Stomach (tissue), 4 donors: ENCODE data around the gene NCOA4.

Experiments used
- EP300 ChIP-seq: sonication (generic); formaldehyde crosslinking; IDR thresholded peaks from one replicate; pipeline ENCODE4 v1.6.1; 2017; ENCODE audit warnings: antibody characterized with exemption
- TF ChIP-seq, protein P1 (sequence below), 7 experiments: fragments of 450-650 bp in 4 of 7; fragments of 200-600 bp in 3 of 7; sonication (generic) in 3 of 7; IDR thresholded peaks; one replicate each; pipeline ENCODE4 v1.5.1; 2016 to 2019; ENCODE audit warnings: antibody characterized with exemption in 7 of 7, control low read depth in 2 of 7, mild to moderate bottlenecking in 1 of 7

DNA sequence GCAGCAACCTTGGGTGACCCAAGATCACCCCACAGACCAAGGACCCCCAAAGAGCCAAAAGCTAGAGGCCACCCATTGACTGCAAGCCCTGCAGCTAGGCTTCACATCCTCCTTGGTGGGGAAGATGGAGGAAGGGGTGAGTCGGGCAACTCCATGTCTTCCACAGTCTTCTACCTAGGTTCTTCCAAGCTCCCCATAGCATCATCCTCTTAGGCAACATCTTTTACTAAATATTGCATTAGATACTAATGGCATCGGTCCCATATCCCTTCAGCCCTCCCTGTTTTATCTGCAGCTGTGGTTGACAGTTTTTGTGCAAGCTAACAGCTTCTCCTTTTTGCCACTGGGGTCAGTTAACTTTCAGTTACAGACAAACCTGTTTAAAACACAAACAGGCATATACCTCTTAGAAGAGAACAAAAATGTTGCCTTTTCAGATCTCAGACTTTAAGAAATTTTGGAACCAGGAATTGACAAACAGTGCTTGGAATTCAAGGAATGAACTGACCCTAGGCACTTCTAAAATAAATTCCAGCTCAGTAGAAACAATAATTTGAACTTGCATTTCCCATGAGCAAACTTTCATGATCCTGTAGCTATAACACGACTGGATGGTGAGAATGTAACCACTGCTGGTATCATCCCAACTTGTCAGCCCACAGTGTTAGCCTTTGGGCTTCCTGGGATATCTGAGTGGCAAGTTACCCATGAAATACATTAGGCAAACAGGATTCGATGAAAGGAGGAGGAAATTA is 49.6 kb upstream of the NCOA4 start:
- no peak for TF ChIP-seq EP300
- TF ChIP-seq, protein P1, sequence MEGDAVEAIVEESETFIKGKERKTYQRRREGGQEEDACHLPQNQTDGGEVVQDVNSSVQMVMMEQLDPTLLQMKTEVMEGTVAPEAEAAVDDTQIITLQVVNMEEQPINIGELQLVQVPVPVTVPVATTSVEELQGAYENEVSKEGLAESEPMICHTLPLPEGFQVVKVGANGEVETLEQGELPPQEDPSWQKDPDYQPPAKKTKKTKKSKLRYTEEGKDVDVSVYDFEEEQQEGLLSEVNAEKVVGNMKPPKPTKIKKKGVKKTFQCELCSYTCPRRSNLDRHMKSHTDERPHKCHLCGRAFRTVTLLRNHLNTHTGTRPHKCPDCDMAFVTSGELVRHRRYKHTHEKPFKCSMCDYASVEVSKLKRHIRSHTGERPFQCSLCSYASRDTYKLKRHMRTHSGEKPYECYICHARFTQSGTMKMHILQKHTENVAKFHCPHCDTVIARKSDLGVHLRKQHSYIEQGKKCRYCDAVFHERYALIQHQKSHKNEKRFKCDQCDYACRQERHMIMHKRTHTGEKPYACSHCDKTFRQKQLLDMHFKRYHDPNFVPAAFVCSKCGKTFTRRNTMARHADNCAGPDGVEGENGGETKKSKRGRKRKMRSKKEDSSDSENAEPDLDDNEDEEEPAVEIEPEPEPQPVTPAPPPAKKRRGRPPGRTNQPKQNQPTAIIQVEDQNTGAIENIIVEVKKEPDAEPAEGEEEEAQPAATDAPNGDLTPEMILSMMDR (IDR thresholded peaks at IDR 0.05) = no peak
